ENCODE results near the gene PTPN2.
"Not testable (repeated sequence)": the region's sequence is repeated elsewhere in the genome, so short reads cannot be mapped to it uniquely, and the experiment has no call there.

PTPN2 gene

GRCh38 chr18:12895014-12895413 lies 11.0 kb upstream of the PTPN2 start:
- DNase-seq (ENCODE audit: low read depth in 1 of 2, low spot score in 1 of 2): no peak

DNA sequence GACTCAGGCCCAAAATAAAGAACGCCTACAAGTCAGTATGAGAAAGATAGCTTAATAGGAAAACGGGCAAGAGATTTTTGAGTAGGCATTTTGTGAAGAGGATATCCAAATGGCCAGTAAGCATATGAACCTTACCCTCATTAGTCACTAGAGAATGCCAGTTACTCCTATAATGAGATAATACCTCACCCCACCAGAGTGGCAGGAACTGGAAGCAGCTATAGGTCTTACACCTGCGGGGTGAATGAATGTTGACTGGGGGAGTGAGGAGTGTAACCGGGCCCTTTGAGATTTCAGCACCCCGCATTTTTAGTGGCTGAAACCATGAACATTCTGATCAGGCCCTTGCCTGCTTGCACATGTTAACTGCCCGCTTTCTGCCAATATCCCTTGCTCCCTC lies 7.5 kb upstream of the PTPN2 start:
- DNase-seq (ENCODE audit: low read depth in 1 of 2, low spot score in 1 of 2): no peak

- no peak for DNase-seq (ENCODE audit: low read depth in 1 of 2, low spot score in 1 of 2)
Measured at GRCh38 chr18:12890964-12891363, 6.9 kb upstream of the PTPN2 start.

DNA sequence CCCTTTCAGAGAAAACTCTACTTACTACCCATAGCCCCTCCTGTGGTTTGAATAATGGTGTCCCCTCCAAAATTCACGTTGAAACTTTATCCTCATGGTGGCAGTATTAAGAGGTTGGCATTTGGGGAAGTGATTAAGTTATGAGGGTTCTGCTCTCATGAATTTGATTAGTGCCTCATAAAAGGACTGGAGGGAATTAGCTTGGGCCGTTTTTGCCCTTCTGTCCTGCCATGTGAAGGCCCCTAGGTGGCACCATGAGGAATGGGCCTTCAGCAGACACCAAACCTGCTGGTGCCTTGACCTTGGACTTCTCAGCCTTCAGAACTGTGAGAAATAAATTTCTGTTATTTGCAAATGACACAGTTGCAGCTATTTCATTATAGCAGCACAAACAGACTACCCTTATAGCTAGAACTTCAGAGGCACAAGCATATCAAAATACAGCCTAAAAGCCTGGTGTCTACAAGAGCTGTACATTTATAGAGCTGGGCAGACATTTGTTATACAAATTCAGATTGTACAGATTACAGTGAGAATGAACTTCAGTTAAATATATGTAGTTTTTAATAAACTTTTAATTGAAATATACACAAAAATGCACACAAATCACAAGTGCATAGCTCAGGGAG lies 2.6 kb upstream of the PTPN2 start:
- DNase-seq (ENCODE audit: low read depth in 1 of 2, low spot score in 1 of 2): no peak

DNA sequence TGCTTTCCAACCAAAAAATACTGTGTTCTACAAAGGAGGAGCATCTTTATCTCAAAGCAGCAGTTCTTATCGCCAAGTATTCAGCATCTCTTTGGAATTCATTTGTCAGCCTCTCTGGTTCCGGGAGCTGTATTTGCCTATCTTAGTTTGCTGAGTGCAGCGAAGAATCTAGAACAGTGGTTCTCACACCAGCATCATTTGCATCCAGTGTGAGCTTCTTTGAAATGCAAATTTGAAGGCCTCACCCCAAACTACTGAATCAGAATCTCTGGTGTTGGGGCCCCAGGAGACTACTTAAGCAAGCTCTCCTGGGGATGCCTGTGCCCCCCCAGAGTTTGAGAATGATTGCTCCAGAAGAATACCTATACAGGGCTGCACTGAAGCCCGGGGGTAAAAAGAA lies 1.5 kb upstream of the PTPN2 start:
- no peak for DNase-seq (ENCODE audit: low read depth in 1 of 2, low spot score in 1 of 2)

DNA sequence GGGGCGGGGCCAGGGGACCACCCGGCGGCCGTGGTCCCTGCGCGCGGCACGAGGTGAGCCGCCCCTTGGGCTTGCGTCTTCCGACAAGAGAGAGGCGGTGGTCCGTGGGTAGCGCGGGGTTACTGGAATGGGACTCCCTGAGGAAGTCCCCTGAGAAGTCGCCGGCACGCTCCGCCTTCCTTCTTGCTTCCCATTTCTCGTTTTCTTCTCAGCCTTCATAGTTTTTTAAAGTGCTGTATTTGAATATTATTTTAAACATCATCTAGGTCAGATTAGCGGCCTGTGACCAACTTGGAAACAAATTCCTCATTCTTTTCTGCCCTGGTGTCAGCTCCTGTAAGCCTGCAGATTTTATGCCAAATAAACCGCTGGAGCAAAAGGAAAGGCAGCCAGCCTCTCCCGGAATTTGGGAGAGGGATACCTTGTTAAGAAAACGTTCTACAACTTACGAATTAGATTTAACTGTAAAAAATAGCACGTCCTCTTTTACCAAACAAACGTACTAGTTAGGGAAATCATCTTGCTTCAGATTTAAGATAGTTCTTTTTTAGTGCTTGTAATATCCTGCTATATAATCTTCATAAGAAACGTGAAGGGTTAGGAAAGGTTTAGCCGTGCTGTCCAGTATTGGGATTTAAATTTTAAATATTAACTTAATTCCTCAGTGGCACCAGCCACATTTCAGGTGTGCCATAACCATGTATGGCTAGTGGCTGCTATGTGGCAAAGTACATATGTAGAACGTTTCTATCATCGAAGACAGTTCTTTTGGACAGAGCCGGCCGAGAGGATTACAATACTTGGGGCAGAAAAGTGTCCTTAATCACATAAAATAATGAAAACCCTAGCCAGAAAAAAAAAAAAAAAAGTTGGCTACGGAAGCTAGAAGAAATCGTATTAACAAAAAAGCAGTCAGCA lies 628 bp upstream of the PTPN2 start:
- no peak for DNase-seq (ENCODE audit: low read depth in 1 of 2, low spot score in 1 of 2)

DNA sequence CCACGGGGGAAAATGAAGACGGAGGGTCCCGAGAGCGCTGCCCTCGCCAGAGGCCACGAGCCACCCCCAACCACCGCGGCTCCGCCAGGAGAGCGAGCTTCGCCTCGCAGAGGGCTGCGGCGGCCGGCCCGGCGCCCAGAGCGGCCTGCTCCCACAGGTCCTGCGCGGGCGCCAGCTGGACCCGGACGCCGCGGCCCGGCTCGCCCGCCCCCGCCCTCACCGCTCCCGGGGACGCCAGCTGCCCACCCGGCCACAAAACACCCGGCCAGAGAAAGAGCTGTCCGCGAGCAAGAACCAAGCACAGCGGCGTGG lies 709 bp downstream of the PTPN2 start:
- no peak for DNase-seq (ENCODE audit: low read depth in 1 of 2, low spot score in 1 of 2)

DNA sequence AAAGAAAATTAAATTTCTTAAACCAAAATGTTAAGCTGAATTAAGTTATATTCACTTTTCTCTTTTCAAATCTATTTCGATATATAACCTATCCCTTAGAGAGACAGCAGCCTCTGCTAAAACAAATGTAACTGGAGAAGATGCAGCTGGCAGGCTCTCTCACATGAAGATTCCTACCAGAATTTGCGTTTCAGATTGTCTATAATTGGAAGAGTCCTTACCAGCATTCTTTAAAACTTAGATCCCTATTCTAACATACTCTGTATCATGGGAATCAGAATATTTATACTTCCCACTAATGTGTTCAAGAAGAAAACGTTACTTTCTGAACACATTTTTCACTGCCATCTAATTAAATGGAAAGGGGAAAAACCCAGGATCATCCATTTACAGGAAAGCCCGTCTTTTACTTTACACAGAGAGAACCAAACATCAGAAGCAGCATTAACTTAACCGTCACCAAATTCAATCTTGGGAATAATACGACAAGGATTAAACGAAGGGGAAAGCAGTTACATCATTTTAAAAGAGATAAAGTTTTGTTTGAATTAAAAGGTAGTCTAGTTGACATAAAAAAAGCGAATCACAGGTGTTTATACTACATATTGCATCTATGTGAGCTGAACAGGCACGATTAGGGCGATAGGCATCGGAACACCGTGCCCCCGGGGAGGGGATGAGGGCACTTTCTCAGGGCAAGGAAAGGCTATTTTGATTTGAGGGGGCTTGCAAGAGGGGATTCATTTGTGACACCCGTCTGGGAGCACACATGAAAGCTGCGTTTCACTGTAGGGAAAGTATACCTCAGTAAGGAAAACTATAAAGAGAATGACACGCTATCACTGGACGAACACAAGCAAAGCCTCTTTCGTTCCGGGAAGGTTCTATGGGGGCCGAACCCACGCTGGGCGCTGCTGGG lies 1.3 kb downstream of the PTPN2 start:
- DNase-seq (ENCODE audit: low read depth in 1 of 2, low spot score in 1 of 2): no peak

DNA sequence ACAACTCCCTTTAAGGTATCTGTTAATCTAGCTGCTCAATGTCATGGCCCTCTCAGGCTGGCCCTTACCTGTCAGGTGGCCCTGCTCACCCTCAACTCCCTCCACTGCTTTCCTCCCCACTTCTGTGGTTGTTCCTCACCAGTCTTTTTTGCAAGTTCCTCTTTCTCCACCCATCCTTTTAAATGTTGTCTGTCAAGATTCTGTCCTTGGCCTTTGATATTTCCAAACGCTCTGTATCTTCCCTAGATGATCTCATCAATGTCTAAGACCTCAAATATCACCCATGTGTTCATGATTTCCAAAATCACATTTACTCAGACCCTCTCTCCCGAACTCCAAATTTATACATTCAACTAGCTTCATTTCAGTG lies 3.5 kb downstream of the PTPN2 start:
- DNase-seq (ENCODE audit: low read depth in 1 of 2, low spot score in 1 of 2): no peak

DNA sequence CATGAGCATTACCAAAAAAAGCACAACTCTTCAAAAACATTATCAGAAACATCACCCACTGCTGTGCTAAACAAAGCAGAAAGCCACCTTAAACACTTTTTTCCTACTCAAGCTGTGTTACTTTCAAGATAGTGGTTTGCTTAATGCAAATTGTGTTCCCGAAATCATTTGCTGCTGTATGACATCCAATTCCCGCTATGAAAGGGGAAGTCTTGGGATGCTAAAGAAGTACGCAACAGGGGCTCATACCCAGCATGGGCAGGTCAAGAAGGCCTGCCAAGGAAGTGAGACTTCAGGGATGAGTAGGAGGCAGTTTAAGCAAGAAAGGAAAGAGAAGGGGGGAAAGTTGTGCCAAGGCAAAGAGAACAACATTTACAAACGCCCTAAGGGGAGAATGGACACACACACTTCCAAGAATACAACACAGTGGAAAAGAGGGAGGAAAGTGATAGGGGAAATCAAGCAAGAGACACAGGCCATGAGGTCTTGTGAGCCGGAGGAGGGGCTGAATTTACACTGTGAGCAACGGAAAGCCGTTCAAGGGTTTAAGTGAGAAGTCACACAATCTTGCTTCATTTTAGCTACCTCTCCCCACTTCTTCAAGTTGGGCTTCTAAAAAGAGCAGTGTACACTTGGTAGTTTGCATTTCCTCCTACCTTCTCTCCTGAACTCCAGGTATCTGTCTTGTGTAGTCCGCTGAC lies 4.0 kb downstream of the PTPN2 start:
- no peak for DNase-seq (ENCODE audit: low read depth in 1 of 2, low spot score in 1 of 2)

- DNase-seq (ENCODE audit: low read depth in 1 of 2, low spot score in 1 of 2): not testable (repeated sequence)
Measured at GRCh38 chr18:12874992-12875391, 9.0 kb downstream of the PTPN2 start.

- not testable (repeated sequence) for DNase-seq (ENCODE audit: low read depth in 1 of 2, low spot score in 1 of 2)
Measured at GRCh38 chr18:12873961-12874567, 10.0 kb downstream of the PTPN2 start.

- no peak for DNase-seq (ENCODE audit: low read depth in 1 of 2, low spot score in 1 of 2)
Measured at GRCh38 chr18:12872408-12872807, 11.6 kb downstream of the PTPN2 start.

DNA sequence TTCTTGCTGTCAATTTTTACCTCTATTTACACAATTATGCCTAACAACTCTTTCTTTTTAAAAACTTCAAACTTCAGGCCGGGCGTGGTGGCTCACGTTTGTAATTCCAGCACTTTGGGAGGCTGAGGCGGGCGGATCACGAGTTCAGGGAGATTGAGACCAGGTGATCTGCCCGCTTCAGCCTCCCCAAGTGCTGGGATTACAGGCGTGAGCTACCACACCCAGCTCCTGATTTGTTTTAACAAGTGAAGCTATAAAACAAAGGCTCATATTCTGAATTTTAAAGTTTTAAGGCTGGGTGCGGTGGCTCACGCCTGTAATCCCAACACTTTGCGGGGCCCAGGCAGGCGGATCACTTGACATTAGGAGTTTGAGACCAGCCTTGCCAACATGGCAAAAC lies 15.5 kb downstream of the PTPN2 start:
- no peak for DNase-seq (ENCODE audit: low read depth in 1 of 2, low spot score in 1 of 2)

GRCh38 chr18:12867441-12868123 lies 16.5 kb downstream of the PTPN2 start:
- DNase-seq (ENCODE audit: low read depth in 1 of 2, low spot score in 1 of 2): no peak

DNA sequence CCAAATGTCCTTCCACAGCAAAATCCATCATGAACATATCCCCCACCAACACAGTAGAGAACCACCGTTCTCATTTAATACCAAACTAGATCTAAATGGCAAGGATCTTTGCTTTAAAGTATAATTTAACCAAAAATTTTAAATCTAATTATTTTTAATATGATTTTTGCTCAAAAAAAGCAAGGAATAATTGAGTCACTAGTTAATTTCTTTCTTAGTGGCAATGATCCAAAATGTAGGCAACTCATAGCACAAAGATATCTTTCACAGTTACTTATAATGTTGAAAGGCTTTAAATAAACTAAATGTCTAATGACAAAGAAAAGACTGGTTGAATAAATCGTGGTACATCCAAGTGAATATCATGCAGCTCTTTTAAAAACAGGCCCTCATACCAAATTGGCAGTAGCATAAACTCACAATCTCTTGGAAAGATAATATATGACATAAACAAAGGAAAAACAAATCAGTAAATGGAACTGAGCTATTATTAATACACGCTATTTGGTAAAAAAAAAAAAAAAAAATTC lies 20.3 kb downstream of the PTPN2 start:
- DNase-seq (ENCODE audit: low read depth in 1 of 2, low spot score in 1 of 2): no peak

DNA sequence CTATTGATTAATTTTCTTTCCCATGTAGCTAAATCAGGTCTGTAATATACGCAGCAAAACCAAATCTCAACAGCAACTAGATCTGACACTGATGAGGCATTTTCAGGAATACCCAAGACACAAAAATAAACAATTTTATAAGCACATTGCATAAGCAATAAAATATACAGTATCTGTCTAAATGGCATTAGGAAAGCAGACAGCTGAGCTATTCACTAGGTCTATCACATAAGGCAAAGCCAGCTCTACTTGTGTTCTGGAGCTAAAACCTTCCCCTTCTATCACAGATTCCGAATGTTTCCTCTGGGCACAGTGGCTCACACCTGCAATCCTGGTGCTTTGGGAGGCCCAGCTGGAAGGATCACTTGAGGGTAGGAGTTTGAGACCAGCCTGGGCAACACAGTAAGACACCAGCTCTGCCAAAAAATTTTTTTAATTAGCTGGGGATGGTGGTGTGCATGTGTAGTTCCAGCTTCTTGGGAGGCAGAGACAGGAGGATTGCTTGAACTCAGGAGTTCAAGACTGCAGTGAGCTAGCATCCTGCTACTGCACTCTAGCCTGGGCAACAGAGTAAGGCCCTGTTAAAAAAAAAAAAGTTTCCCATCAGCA lies 21.1 kb downstream of the PTPN2 start:
- DNase-seq (ENCODE audit: low read depth in 1 of 2, low spot score in 1 of 2): no peak

GRCh38 chr18:12862467-12862866 lies 21.6 kb downstream of the PTPN2 start:
- no peak for DNase-seq (ENCODE audit: low read depth in 1 of 2, low spot score in 1 of 2)

GRCh38 chr18:12861637-12862036 lies 22.4 kb downstream of the PTPN2 start:
- DNase-seq (ENCODE audit: low read depth in 1 of 2, low spot score in 1 of 2): no peak

DNA sequence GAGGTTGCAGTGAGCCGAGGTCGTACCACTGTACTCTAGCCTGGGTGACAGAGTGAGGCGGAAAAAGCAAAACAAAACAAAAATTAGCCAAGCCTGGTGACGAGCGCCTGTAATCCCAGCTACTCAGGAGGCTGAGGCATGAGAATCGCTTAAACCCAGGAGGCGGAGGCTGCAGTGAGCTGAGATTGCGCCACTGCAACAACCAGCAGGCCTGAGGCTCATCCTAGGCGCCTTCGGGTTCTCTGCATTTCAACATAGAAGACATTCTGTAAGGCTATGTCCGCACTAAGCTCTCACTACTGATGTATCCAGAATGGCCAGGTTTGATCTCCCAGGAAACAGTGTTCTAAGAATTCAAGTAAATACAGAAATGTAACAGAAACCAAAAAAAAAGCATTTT lies 23.5 kb downstream of the PTPN2 start:
- no peak for DNase-seq (ENCODE audit: low read depth in 1 of 2, low spot score in 1 of 2)
